CD4-positive, alpha-beta T cell (primary cell): ENCODE measurements around the gene TEPSIN. TPM values are rescaled to one million over a fixed set of nuclear protein-coding genes. Genes with fewer than 3 reads are reported as not detected.
A peak's percentile ranks its signal among the peaks of the same experiment; 100 is the strongest.

Source experiments
- ATAC-seq: fragments of 200-7000 bp; cut with Tn5 transposase; one replicate; pipeline ENCODE4 v1.10.0; 2022; ENCODE audit warnings: mild to moderate bottlenecking; ENCODE audit not compliant: poor library complexity
- CTCF ChIA-PET: fragments of 350-600 bp; sonication (Branson Sonifier 250); formaldehyde crosslinking; loops from one replicate; lab custom pipeline; 2021; ENCODE audit warnings: antibody characterized with exemption, inconsistent platforms; lab: Charles Lee
- POLR2A ChIA-PET: fragments of 350-600 bp; sonication (Branson Sonifier 250); formaldehyde crosslinking; loops from one replicate; lab custom pipeline; 2021; ENCODE audit warnings: antibody characterized with exemption, inconsistent platforms; lab: Charles Lee
- DNase-seq, 14 experiments: peaks; one replicate each; pipeline ENCODE4 v3.0.0-alpha.2; 2013 to 2020; ENCODE audit warnings: mixed read lengths in 2 of 14
- H3K27ac ChIP-seq, 2 donors: one replicate each; pipeline versions ENCODE4 v1.5.1 to v1.7.0; 2013; ENCODE audit warnings: low read length in 2 of 2, low read depth in 1 of 2, mild to moderate bottlenecking in 1 of 2
- H3K27me3 ChIP-seq, 2 experiments: 1 replicate in 1 of 2; 2 replicates in 1 of 2; pipeline versions ENCODE4 v1.6.1 to v1.7.0; 2013; ENCODE audit warnings: low read length in 2 of 2, control low read depth in 1 of 2, mild to moderate bottlenecking in 1 of 2, moderate library complexity in 1 of 2; ENCODE audit not compliant: insufficient read depth in 2 of 2, control insufficient read depth in 1 of 2
- H3K36me3 ChIP-seq: one replicate; pipeline ENCODE4 v1.6.1; 2013; ENCODE audit warnings: low read length, control low read depth; ENCODE audit not compliant: insufficient read depth
- H3K4me1 ChIP-seq: one replicate; pipeline ENCODE4 v1.6.1; 2013; ENCODE audit warnings: low read length, control low read depth; ENCODE audit not compliant: insufficient read depth
- H3K4me3 ChIP-seq: one replicate; pipeline ENCODE4 v1.5.1; 2013; ENCODE audit warnings: mild to moderate bottlenecking, low read length, moderate library complexity
- H3K9me3 ChIP-seq, 2 experiments: 1 replicate in 1 of 2; 2 replicates in 1 of 2; pipeline versions ENCODE4 v1.6.1 to v1.7.0; 2013; ENCODE audit warnings: low read length in 2 of 2, mild to moderate bottlenecking in 2 of 2, control low read depth in 1 of 2, moderate library complexity in 1 of 2; ENCODE audit not compliant: control insufficient read depth in 1 of 2, insufficient read depth in 1 of 2
- H3K27ac Mint-ChIP-seq: one replicate; pipeline ENCODE4 v1.8.0; 2020; ENCODE audit warnings: mixed read lengths
- H3K27me3 Mint-ChIP-seq: one replicate; pipeline ENCODE4 v1.8.0; 2021; ENCODE audit warnings: mixed read lengths
- H3K36me3 Mint-ChIP-seq: one replicate; pipeline ENCODE4 v1.8.0; 2021; ENCODE audit warnings: low read depth, mixed read lengths
- H3K4me1 Mint-ChIP-seq: one replicate; pipeline ENCODE4 v1.8.0; 2021; ENCODE audit warnings: low read depth, mixed read lengths
- H3K4me3 Mint-ChIP-seq: one replicate; pipeline ENCODE4 v1.8.0; 2020; ENCODE audit warnings: mild to moderate bottlenecking, mixed read lengths
- H3K9me3 Mint-ChIP-seq: one replicate; pipeline ENCODE4 v1.8.0; 2020; ENCODE audit warnings: mixed read lengths
- intact Hi-C, 2 experiments: fragments of 100-400 bp; cut with DNase I in 1 of 2; cut with micrococcal nuclease in 1 of 2; formaldehyde crosslinking; loops; one replicate each; pipeline versions ENCODE4 v1.15.1 to v1.9.0; 2023 to 2025; cut with DNase I, micrococcal nuclease
- total RNA-seq, 174 experiments: library from RNA in 2 of 174; stranded (reverse) in 2 of 174; gene quantifications; one replicate each; pipeline ENCODE4 v1.2.3 and lab custom pipeline; 2021 to 2026
- TF ChIP-seq, protein P1 (sequence below): fragments of 200-600 bp; IDR thresholded peaks from one replicate; pipeline ENCODE4 v1.8.0; 2022; ENCODE audit warnings: antibody characterized with exemption, mild to moderate bottlenecking

Gene TEPSIN
- total RNA-seq, 2 experiments from 2014 or later = 68.2 to 74.4 TPM

DNA sequence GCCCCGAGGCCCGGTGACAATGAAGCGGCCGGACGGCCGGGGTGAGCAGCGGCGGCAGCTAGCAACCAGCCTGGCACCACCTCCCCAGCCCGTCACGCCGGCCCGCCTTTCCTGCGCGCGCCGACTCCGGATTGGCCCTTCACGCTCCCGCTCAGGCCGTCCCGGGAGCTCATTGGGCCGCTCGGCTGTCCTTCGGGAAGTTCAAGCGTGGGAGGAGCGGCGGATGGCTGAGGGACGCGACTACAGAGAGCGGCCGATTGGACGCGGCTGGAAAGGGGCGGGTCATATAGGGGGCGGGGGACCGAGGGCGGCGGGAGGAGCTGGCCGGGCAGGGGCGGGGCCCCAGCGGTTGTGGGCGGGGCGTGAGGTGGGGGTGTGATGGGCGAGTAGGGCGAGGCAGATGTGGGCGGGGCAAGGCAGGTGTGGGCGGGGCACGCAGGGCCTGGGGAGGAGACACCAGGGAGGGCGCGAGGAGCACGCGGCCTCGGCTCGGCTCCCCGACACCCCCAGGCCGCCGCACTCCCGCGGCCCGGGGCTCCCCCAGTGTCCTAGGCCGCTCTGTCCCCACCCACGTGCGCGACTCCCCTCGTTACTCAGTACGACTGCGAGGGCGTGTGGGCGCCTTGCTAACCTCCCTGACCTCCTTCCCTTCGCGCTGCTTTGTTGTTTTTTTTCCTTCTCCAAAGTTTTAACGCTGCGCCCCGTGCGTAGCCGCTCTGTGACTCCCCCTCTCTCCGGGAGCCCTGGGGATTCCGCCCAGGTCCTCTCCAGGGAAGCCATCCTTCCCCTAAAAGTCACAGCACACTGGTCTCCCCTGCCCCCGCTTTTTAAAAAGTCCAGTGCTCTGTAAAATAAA lies 15.7 kb downstream of the TEPSIN start, which contains the start of gene CEP131:
CEP131 (minus strand) TSS at position 60 of the 856 bp plus-strand sequence. CDS start 2,909 bp downstream, outside the sequence.
- CTCF ChIA-PET = interaction anchor here (0.7 kb wide), 1 partner anchor 122 kb away, joined by 3 read pairs; no protein-coding TSS in a partner anchor
- no peaks in the 10 kb centered on the region for H3K9me3 Mint-ChIP-seq
- H3K4me3 Mint-ChIP-seq = peak within 1 kb of the TSS; percentile 87
- peaks cover 23% of the 10 kb centered on the region for H3K4me1 Mint-ChIP-seq
- H3K36me3 Mint-ChIP-seq = peaks cover 6% of the 10 kb centered on the region
- DNase-seq = peak; percentile 97 to 100 (median 100)
- Histone ChIP-seq H3K9me3 (no peaks in the 10 kb centered on the region), H3K4me1 (peaks cover 25% of the 10 kb centered on the region), H3K27me3 (no peaks in the 10 kb centered on the region), H3K27ac (no peak within 1 kb of the TSS), H3K4me3 (peak within 1 kb of the TSS; percentile 65), H3K36me3 (peaks cover 5% of the 10 kb centered on the region)
- TF ChIP-seq, protein P1, sequence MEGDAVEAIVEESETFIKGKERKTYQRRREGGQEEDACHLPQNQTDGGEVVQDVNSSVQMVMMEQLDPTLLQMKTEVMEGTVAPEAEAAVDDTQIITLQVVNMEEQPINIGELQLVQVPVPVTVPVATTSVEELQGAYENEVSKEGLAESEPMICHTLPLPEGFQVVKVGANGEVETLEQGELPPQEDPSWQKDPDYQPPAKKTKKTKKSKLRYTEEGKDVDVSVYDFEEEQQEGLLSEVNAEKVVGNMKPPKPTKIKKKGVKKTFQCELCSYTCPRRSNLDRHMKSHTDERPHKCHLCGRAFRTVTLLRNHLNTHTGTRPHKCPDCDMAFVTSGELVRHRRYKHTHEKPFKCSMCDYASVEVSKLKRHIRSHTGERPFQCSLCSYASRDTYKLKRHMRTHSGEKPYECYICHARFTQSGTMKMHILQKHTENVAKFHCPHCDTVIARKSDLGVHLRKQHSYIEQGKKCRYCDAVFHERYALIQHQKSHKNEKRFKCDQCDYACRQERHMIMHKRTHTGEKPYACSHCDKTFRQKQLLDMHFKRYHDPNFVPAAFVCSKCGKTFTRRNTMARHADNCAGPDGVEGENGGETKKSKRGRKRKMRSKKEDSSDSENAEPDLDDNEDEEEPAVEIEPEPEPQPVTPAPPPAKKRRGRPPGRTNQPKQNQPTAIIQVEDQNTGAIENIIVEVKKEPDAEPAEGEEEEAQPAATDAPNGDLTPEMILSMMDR = no peak
- H3K27ac Mint-ChIP-seq = no peak within 1 kb of the TSS
- POLR2A ChIA-PET = interaction anchor here (0.7 to 1.3 kb wide), 10 partner anchors 10 to 769 kb away, joined by 3 to 42 read pairs (median 4); partner anchors contain the start of genes ACTG1, FAAP100, NDUFAF8 and TEPSIN
- peak; percentile 95 for ATAC-seq
- intact Hi-C loops = loop anchor here (1.0 to 2.0 kb wide), 6 partner anchors 16 to 261 kb away; partner anchors contain the start of genes NDUFAF8 (in 2 of the 2), TEPSIN (in 2 of the 2), BAIAP2 (in 1 of the 2) and SLC38A10 (in 1 of the 2)
- H3K27me3 Mint-ChIP-seq = no peaks in the 10 kb centered on the region

DNA sequence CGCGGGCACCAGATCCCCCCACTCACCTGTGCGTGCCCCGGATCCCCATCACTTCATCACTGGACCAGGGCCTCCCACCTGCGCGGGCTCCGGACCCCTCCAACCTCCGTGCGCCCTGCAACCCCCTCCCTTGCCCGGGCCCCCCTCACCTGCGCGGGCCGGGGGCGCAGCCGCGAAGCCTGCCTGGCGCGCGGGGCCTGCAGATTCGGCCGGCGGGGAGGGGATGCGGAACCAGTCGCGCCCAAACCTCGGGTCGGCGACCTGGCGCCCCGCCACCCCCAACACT lies 16.3 kb downstream of the TEPSIN start:
- no peak for ATAC-seq
- Mint-ChIP-seq H3K9me3 (no peaks in the 10 kb centered on the region), H3K4me1 (peaks cover 18% of the 10 kb centered on the region), H3K27ac (no peak overlapping the region), H3K27me3 (no peaks in the 10 kb centered on the region), H3K4me3 (peak overlapping the region; percentile 87), H3K36me3 (peaks cover 3% of the 10 kb centered on the region)
- Histone ChIP-seq H3K4me1 (peaks cover 25% of the 10 kb centered on the region), H3K4me3 (peak overlapping the region; percentile 65), H3K27me3 (no peaks in the 10 kb centered on the region), H3K9me3 (no peaks in the 10 kb centered on the region), H3K27ac (no peak overlapping the region), H3K36me3 (peaks cover 5% of the 10 kb centered on the region)
- ChIA-PET POLR2A (interaction anchor here (0.7 to 1.3 kb wide), 8 partner anchors 11 to 768 kb away, joined by 3 to 42 read pairs (median 4); partner anchors contain the start of genes ACTG1, FAAP100, NDUFAF8 and TEPSIN), CTCF (interaction anchor here (0.7 kb wide), 1 partner anchor 121 kb away, joined by 3 read pairs; no protein-coding TSS in a partner anchor)
- intact Hi-C loops = loop anchor here in 1 of 2 experiments (2.0 kb wide), 3 partner anchors 72 to 188 kb away; partner anchors contain the start of genes BAIAP2 and SLC38A10
- TF ChIP-seq, protein P1 = no peak
- DNase-seq = no peak

DNA sequence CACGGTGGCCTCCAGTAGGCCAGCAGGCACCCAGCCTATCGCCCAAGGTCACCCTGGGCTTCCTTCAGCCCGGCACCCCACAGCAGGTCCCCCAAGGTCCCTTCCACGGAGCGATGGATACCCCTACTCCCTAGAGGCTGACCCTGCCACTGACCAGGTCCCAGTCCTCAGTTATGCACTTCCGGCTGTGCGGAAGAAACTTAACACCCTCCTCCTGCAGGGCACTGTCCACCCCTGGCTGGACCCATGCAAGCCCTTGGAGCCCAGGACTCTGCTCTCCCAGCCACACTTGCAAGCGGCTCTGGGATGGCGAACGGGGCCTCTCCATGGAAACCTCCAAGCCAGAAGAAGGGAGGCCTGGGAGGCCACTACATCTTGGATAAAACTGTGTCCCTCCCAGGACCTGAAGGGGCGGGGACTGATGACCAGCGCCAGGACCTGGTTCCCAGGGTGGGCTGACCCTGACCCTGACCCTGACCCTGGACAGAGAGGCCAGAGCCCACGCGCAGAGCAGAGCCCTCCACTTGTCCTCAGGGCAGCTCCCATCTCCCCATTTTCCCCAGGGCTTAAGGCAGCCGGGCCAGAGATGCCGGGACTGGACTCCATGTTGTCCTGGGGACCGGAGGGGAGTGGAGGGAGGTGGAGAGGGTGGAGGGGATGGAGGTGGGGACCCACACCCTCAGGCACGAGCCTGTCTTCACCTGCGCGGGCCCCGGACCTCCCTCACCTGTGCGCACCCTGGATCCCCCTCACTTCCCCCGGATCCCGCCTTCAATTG lies 16.8 kb downstream of the TEPSIN start:
- H3K27me3 ChIP-seq = no peaks in the 10 kb centered on the region
- Mint-ChIP-seq H3K27ac (no peak overlapping the region), H3K4me3 (peak overlapping the region; percentile 69), H3K36me3 (no peaks in the 10 kb centered on the region), H3K4me1 (peaks cover 17% of the 10 kb centered on the region), H3K9me3 (no peaks in the 10 kb centered on the region), H3K27me3 (no peaks in the 10 kb centered on the region)
- TF ChIP-seq, protein P1 = no peak
- ChIA-PET CTCF (no interaction called here), POLR2A (interaction anchor here (0.7 to 1.4 kb wide), 9 partner anchors 12 to 767 kb away, joined by 3 to 42 read pairs (median 5); partner anchors contain the start of genes ACTG1, FAAP100, NDUFAF8 and TEPSIN)
- peak overlapping the region; percentile 65 for H3K4me3 ChIP-seq
- intact Hi-C loops = loop anchor here in 1 of 2 experiments (2.0 kb wide), 3 partner anchors 73 to 187 kb away; partner anchors contain the start of genes BAIAP2 and SLC38A10
- H3K27ac ChIP-seq = no peak overlapping the region
- H3K4me1 ChIP-seq = peaks cover 25% of the 10 kb centered on the region
- H3K9me3 ChIP-seq = no peaks in the 10 kb centered on the region
- no peak for ATAC-seq
- H3K36me3 ChIP-seq = peaks cover 5% of the 10 kb centered on the region
- DNase-seq = peak in 2 of 14 experiments; percentile 23 to 41
